Keratinocyte (primary cell): ENCODE data around the gene TYR. TPM values are rescaled to one million over a fixed set of nuclear protein-coding genes. Genes with fewer than 3 reads are reported as not detected.

Experiments used
- DNase-seq: peaks from one replicate; pipeline ENCODE4 v3.0.0-alpha.2; 2011; ENCODE audit warnings: low read depth, missing footprints, low spot score
- FAIRE-seq: peaks from 2 replicates; lab custom pipeline; 2011; peaks lifted over from hg19 to GRCh38; lab: Jason Lieb, UNC
- H2AFZ ChIP-seq: 2 replicates; pipeline ENCODE4 v1.6.0; 2012; ENCODE audit warnings: low read length, control low read depth, inconsistent platforms; ENCODE audit not compliant: control insufficient read depth
- H3K27ac ChIP-seq: 2 replicates; pipeline ENCODE4 v1.5.1; 2011; ENCODE audit warnings: low read length; ENCODE audit not compliant: control insufficient read depth, insufficient read depth
- H3K27me3 ChIP-seq: 3 replicates; pipeline ENCODE4 v1.6.0; 2011; ENCODE audit warnings: low read length; ENCODE audit not compliant: control insufficient read depth, insufficient read depth; ENCODE audit errors: extremely low read depth
- H3K36me3 ChIP-seq, 2 experiments: 2 replicates in 1 of 2; 3 replicates in 1 of 2; pipeline ENCODE4 v1.5.1; 2011; ENCODE audit warnings: low read length in 2 of 2, mild to moderate bottlenecking in 1 of 2; ENCODE audit not compliant: control insufficient read depth in 2 of 2, insufficient read depth in 2 of 2; ENCODE audit errors: extremely low read depth in 1 of 2
- H3K4me1 ChIP-seq: 3 replicates; pipeline ENCODE4 v1.5.1; 2011; ENCODE audit warnings: low read length; ENCODE audit not compliant: control insufficient read depth, insufficient read depth; ENCODE audit errors: extremely low read depth
- H3K4me2 ChIP-seq: 3 replicates; pipeline ENCODE4 v1.6.0; 2011; ENCODE audit warnings: low read depth, low read length; ENCODE audit not compliant: control insufficient read depth, insufficient read depth; ENCODE audit errors: extremely low read depth
- H3K4me3 ChIP-seq, 3 experiments: fragments of 200-600 bp in 1 of 3; sonication (generic) in 1 of 3; 2 replicates in 2 of 3; 3 replicates in 1 of 3; pipeline ENCODE4 v1.5.1; 2011 to 2016; ENCODE audit warnings: low read length in 3 of 3, mild to moderate bottlenecking in 3 of 3, control low read depth in 2 of 3, inconsistent platforms in 1 of 3, low read depth in 1 of 3, mixed read lengths in 1 of 3, mixed run types in 1 of 3, moderate library complexity in 1 of 3; ENCODE audit not compliant: control insufficient read depth in 2 of 3, insufficient read depth in 2 of 3; ENCODE audit errors: extremely low read depth in 1 of 3
- H3K79me2 ChIP-seq: 2 replicates; pipeline ENCODE4 v1.6.0; 2012; ENCODE audit warnings: low read length; ENCODE audit not compliant: control insufficient read depth, insufficient read depth
- H3K9ac ChIP-seq: 3 replicates; pipeline ENCODE4 v1.6.0; 2011; ENCODE audit warnings: low read length; ENCODE audit not compliant: control insufficient read depth, insufficient read depth; ENCODE audit errors: extremely low read depth
- H3K9me1 ChIP-seq: 3 replicates; pipeline ENCODE4 v1.6.0; 2011; ENCODE audit warnings: low read length; ENCODE audit not compliant: control insufficient read depth, insufficient read depth; ENCODE audit errors: extremely low read depth
- H3K9me3 ChIP-seq: 2 replicates; pipeline ENCODE4 v1.5.1; 2012; ENCODE audit warnings: low read depth, low read length; ENCODE audit not compliant: control insufficient read depth
- H4K20me1 ChIP-seq: 3 replicates; pipeline ENCODE4 v1.6.0; 2011; ENCODE audit warnings: low read length; ENCODE audit not compliant: control insufficient read depth, insufficient read depth; ENCODE audit errors: extremely low read depth
- CTCF ChIP-seq, 3 experiments: IDR thresholded peaks in 1 of 3; conservative IDR thresholded peaks in 1 of 3; optimal IDR thresholded peaks in 1 of 3; 2 replicates in 2 of 3; 3 replicates in 1 of 3; pipeline versions ENCODE3 to v1.5.1; 2011; ENCODE audit warnings: low read length in 3 of 3, mild to moderate bottlenecking in 3 of 3, moderate library complexity in 2 of 3, control low read depth in 1 of 3, inconsistent platforms in 1 of 3; ENCODE audit not compliant: insufficient read depth in 2 of 3; ENCODE audit errors: extremely low read depth in 1 of 3
- EZH2 ChIP-seq: IDR thresholded peaks from one replicate; pipeline ENCODE4 v1.6.1; 2012; ENCODE audit warnings: inconsistent platforms, mild to moderate bottlenecking, low read length, moderate library complexity
- dilution Hi-C: fragments of 300-500 bp; cut with MboI; formaldehyde crosslinking; loops from one replicate; pipeline ENCODE4 v1.7.0; 2020; ENCODE audit warnings: low sequenced_read_pairs; ENCODE audit not compliant: extremely low pct_ligation_motif_present
- polyA plus RNA-seq, 5 experiments: library from polyadenylated mRNA; depleted of rRNA in 3 of 5; stranded (reverse) in 3 of 5; stranded (forward) in 1 of 5; unstranded in 1 of 5; fragments of >200 nt; gene quantifications; 1 replicate in 1 of 5; 2 replicates in 3 of 5; 3 replicates in 1 of 5; pipeline versions ENCODE4 v1.2.1 to v1.2.3, GENCODE V29; 2011 to 2012; ENCODE audit warnings: missing spikeins in 2 of 5, low read depth in 1 of 5, low replicate concordance in 1 of 5

The TYR gene
- polyA plus RNA-seq, 1 donor (not counting 4 experiments of a cell fraction or from before 2014, with no cell fraction given): 0.03 TPM

GRCh38 chr11:89189776-89190175 is 12.1 kb downstream of the TYR start:
- H4K20me1 ChIP-seq: no peaks in the 10 kb centered on the region
- no peaks in the 10 kb centered on the region for H3K4me1 ChIP-seq
- H3K9me1 ChIP-seq: no peaks in the 10 kb centered on the region
- FAIRE-seq (no peak), DNase-seq (no peak)
- no peaks in the 10 kb centered on the region for H3K36me3 ChIP-seq
- no peaks in the 10 kb centered on the region for H3K27me3 ChIP-seq
- H3K4me3 ChIP-seq: no peak overlapping the region
- H3K79me2 ChIP-seq: no peaks in the 10 kb centered on the region
- H3K9me3 ChIP-seq: no peaks in the 10 kb centered on the region
- no peak overlapping the region for H3K27ac ChIP-seq
- H3K9ac ChIP-seq: no peak overlapping the region
- no peak overlapping the region for H2AFZ ChIP-seq
- dilution Hi-C loops: no loop called here
- no peak overlapping the region for H3K4me2 ChIP-seq
- no peak for TF ChIP-seq EZH2
- no peak for TF ChIP-seq CTCF (optimal IDR thresholded peaks at IDR 0.05 in 1 of 3, IDR thresholded peaks at IDR 0.05 in 1 of 3, conservative IDR thresholded peaks at IDR 0.05 in 1 of 3; ENCODE audit: extremely low read depth in 1 of 3, insufficient read depth in 2 of 3, low read length in 3 of 3)

- dilution Hi-C loops: no loop called here
- H3K79me2 ChIP-seq: no peaks in the 10 kb centered on the region
- TF ChIP-seq EZH2: no peak
- no peak for TF ChIP-seq CTCF (optimal IDR thresholded peaks at IDR 0.05 in 1 of 3, IDR thresholded peaks at IDR 0.05 in 1 of 3, conservative IDR thresholded peaks at IDR 0.05 in 1 of 3; ENCODE audit: extremely low read depth in 1 of 3, insufficient read depth in 2 of 3, low read length in 3 of 3)
These were observed 23.5 kb downstream of the TYR start for GRCh38 chr11:89201138-89201537.

More at GRCh38 chr11:89201138-89201537, 23.5 kb downstream of the TYR start:
- no peak overlapping the region for H3K4me3 ChIP-seq
- H3K9me3 ChIP-seq: no peaks in the 10 kb centered on the region
- H3K4me2 ChIP-seq: no peak overlapping the region
- no peaks in the 10 kb centered on the region for H3K9me1 ChIP-seq
- FAIRE-seq (no peak), DNase-seq (no peak)
- no peaks in the 10 kb centered on the region for H3K4me1 ChIP-seq
- no peaks in the 10 kb centered on the region for H3K36me3 ChIP-seq
- H4K20me1 ChIP-seq: no peaks in the 10 kb centered on the region
- H3K27me3 ChIP-seq: no peaks in the 10 kb centered on the region
- H3K27ac ChIP-seq: no peak overlapping the region
- H2AFZ ChIP-seq: no peak overlapping the region
- H3K9ac ChIP-seq: no peak overlapping the region
